ENCODE results near the gene ALG9.

DNA sequence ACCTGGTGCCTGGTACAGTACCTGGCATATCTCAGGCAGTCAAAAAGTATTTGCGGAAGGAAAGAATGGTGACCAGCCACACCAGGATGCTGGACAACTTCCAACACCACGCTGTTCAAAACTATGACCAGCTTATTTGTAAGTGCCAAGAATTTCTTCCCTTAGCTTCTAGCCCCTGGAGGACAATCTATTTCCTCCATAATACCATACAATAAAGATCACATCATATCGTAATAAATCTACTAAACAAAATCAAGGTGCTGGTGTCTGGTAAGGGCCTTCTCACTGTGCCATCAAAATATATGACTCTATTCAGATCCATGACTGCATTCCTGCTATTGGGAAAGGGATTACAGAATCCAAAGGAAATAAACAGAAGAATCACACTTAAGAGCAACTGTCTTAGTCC, 51.5 kb downstream of the ALG9 start:
- TF ChIP-seq, protein P1, sequence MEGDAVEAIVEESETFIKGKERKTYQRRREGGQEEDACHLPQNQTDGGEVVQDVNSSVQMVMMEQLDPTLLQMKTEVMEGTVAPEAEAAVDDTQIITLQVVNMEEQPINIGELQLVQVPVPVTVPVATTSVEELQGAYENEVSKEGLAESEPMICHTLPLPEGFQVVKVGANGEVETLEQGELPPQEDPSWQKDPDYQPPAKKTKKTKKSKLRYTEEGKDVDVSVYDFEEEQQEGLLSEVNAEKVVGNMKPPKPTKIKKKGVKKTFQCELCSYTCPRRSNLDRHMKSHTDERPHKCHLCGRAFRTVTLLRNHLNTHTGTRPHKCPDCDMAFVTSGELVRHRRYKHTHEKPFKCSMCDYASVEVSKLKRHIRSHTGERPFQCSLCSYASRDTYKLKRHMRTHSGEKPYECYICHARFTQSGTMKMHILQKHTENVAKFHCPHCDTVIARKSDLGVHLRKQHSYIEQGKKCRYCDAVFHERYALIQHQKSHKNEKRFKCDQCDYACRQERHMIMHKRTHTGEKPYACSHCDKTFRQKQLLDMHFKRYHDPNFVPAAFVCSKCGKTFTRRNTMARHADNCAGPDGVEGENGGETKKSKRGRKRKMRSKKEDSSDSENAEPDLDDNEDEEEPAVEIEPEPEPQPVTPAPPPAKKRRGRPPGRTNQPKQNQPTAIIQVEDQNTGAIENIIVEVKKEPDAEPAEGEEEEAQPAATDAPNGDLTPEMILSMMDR (IDR thresholded peaks at IDR 0.05; ENCODE audit: low read depth, low read length), result no peak
- no peak for TF ChIP-seq EZH2phosphoT487 (IDR thresholded peaks at IDR 0.05; ENCODE audit: low read depth)
